Stomach (tissue), 9 donors: ENCODE data around the gene ADAMTS15. TPM values are rescaled to one million over a fixed set of nuclear protein-coding genes. Genes with fewer than 3 reads are reported as not detected.

ENCODE experiments used
- DNase-seq, 2 donors: peaks; one replicate each; pipeline versions ENCODE4 v3.0.0 to v3.0.0-alpha.2; 2013 to 2019
- H3K27ac ChIP-seq, 5 donors: fragments of 200-600 bp in 4 of 5; sonication (generic) in 4 of 5; one replicate each; pipeline ENCODE4 v1.5.1; 2013 to 2019; ENCODE audit warnings: mild to moderate bottlenecking in 1 of 5, moderate library complexity in 1 of 5
- H3K27me3 ChIP-seq, 3 donors: fragments of 200-600 bp; sonication (generic); one replicate each; pipeline ENCODE4 v1.5.1; 2017 to 2019; ENCODE audit warnings: mixed run types in 1 of 3
- H3K36me3 ChIP-seq, 4 donors: fragments of 200-600 bp; sonication (generic); 1 replicate in 3 of 4; 2 replicates in 1 of 4; pipeline ENCODE4 v1.5.1; 2016 to 2019
- H3K4me1 ChIP-seq, 4 donors: fragments of 200-600 bp; sonication (generic); one replicate each; pipeline ENCODE4 v1.5.1; 2016 to 2019
- H3K4me3 ChIP-seq, 4 donors: fragments of 200-600 bp; sonication (generic) in 3 of 4; one replicate each; pipeline ENCODE4 v1.5.1; 2016 to 2019; ENCODE audit warnings: mild to moderate bottlenecking in 1 of 4
- H3K9me3 ChIP-seq, 4 donors: fragments of 200-600 bp; sonication (generic); one replicate each; pipeline ENCODE4 v1.5.1; 2016 to 2019
- CTCF ChIP-seq, 7 experiments: fragments of 450-650 bp in 4 of 7; fragments of 200-600 bp in 3 of 7; sonication (generic) in 3 of 7; IDR thresholded peaks; one replicate each; pipeline ENCODE4 v1.5.1; 2016 to 2019; ENCODE audit warnings: antibody characterized with exemption in 7 of 7, control low read depth in 2 of 7, mild to moderate bottlenecking in 1 of 7
- EP300 ChIP-seq: sonication (generic); formaldehyde crosslinking; IDR thresholded peaks from one replicate; pipeline ENCODE4 v1.6.1; 2017; ENCODE audit warnings: antibody characterized with exemption
- POLR2A ChIP-seq, 4 donors: fragments of 450-650 bp; IDR thresholded peaks; one replicate each; pipeline ENCODE4 v1.6.1; 2016; ENCODE audit warnings: antibody characterized with exemption in 4 of 4, control low read depth in 2 of 4, mild to moderate bottlenecking in 1 of 4, moderate library complexity in 1 of 4
- POLR2AphosphoS5 ChIP-seq, 3 donors: sonication (generic); formaldehyde crosslinking; IDR thresholded peaks; one replicate each; pipeline ENCODE4 v1.6.1; 2016; ENCODE audit warnings: antibody characterized with exemption in 3 of 3
- WGBS, 5 donors: extraction: QIAGEN DNeasy Blood & Tissue Kit in 3 of 5; methylation state at CpG; one replicate each; pipeline versions ENCODE4 v1.1.5 to v1.1.7; 2013 to 2018; 5-methylcytosine and 5-hydroxymethylcytosine counted together
- intact Hi-C: fragments of 100-400 bp; cut with DNase I; formaldehyde crosslinking; loops from one replicate; pipeline ENCODE4 v1.15.1; 2023; ENCODE audit warnings: low total_unique reads
- polyA plus RNA-seq, 3 donors: library from polyadenylated mRNA; stranded (reverse); fragments of 200-250 nt; gene quantifications; one replicate each; pipeline ENCODE4 v1.2.3, GENCODE V29; 2013
- total RNA-seq, 5 donors: library from RNA; depleted of rRNA; stranded (reverse); fragments of >200 nt; gene quantifications; one replicate each; pipeline versions ENCODE4 v1.1.0 to v1.2.3, GENCODE V29; 2014 to 2016
- donor health status: healthy with polysubstance abuse.
- donor health status: Bipolar disorder and iron deficiency.
- donor health status: healthy.

The ADAMTS15 gene
- total and polyA plus RNA-seq, 8 donors, result 1.4 to 23.5 (median 2.4) TPM

GRCh38 chr11:130519128-130519932, 70.9 kb downstream of the ADAMTS15 start:
- DNase-seq, result peak in 1 of 2 donors; percentile 56
- peaks cover 14 to 25% (median 23%) of the 10 kb centered on the region in 4 donors for H3K4me1 ChIP-seq
- H3K4me3 ChIP-seq, result no peak overlapping the region
- no peaks in the 10 kb centered on the region for H3K27me3 ChIP-seq
- no peaks in the 10 kb centered on the region for H3K9me3 ChIP-seq
- intact Hi-C loops, result no loop called here
- no peaks in the 10 kb centered on the region for H3K36me3 ChIP-seq
- peak in 1 of 3 donors; percentile 51 for TF ChIP-seq POLR2AphosphoS5 (IDR thresholded peaks at IDR 0.05)
- no peak for TF ChIP-seq CTCF (IDR thresholded peaks at IDR 0.05)
- TF ChIP-seq POLR2A (IDR thresholded peaks at IDR 0.05), result peak in 1 of 4 donors; percentile 11
- TF ChIP-seq EP300, result no peak
- WGBS, 5 donors, result 50 to 78% (median 61%) methylated on average over 11 of the region's 11 CpGs
- H3K27ac ChIP-seq, result peak overlapping the region in 4 of 5 donors; percentile 22 to 66 (median 46)

- TF ChIP-seq EP300, result no peak
- no peak for TF ChIP-seq CTCF (IDR thresholded peaks at IDR 0.05)
- no peak for TF ChIP-seq POLR2A (IDR thresholded peaks at IDR 0.05)
- no peak for TF ChIP-seq POLR2AphosphoS5 (IDR thresholded peaks at IDR 0.05)
- no peaks in the 10 kb centered on the region for H3K9me3 ChIP-seq
- intact Hi-C loops, result no loop called here
- no peaks in the 10 kb centered on the region for H3K36me3 ChIP-seq
- peaks cover 14 to 25% (median 23%) of the 10 kb centered on the region in 4 donors for H3K4me1 ChIP-seq
- peak overlapping the region in 3 of 5 donors; percentile 22 to 66 (median 30) for H3K27ac ChIP-seq
- DNase-seq, result no peak
- no peaks in the 10 kb centered on the region for H3K27me3 ChIP-seq
- no peak overlapping the region for H3K4me3 ChIP-seq
- 64 to 81% (median 74%) methylated on average over 7 of the region's 7 CpGs for WGBS, 5 donors
Measured at GRCh38 chr11:130520271-130520671, 71.8 kb downstream of the ADAMTS15 start.

GRCh38 chr11:130522284-130522961, 74.0 kb downstream of the ADAMTS15 start:
- H3K27me3 ChIP-seq, result no peaks in the 10 kb centered on the region
- no peaks in the 10 kb centered on the region for H3K9me3 ChIP-seq
- TF ChIP-seq CTCF (IDR thresholded peaks at IDR 0.05) (no peak), POLR2AphosphoS5 (IDR thresholded peaks at IDR 0.05) (peak; percentile 55 to 78 (median 72)), EP300 (no peak), POLR2A (IDR thresholded peaks at IDR 0.05) (no peak)
- H3K27ac ChIP-seq, result peak overlapping the region; percentile 57 to 87 (median 78)
- H3K4me1 ChIP-seq, result peaks cover 14 to 25% (median 23%) of the 10 kb centered on the region in 4 donors
- H3K4me3 ChIP-seq, result no peak overlapping the region
- intact Hi-C loops, result no loop called here
- 13 to 38% (median 32%) methylated on average over 8 to 9 of the region's 9 CpGs for WGBS, 5 donors
- peak; percentile 93 to 95 for DNase-seq
- no peaks in the 10 kb centered on the region for H3K36me3 ChIP-seq

GRCh38 chr11:130523166-130523565, 74.7 kb downstream of the ADAMTS15 start:
- DNase-seq, result no peak
- H3K4me1 ChIP-seq, result peaks cover 19 to 29% (median 24%) of the 10 kb centered on the region in 4 donors
- H3K4me3 ChIP-seq, result no peak overlapping the region
- peak overlapping the region; percentile 57 to 87 (median 78) for H3K27ac ChIP-seq
- H3K36me3 ChIP-seq, result no peaks in the 10 kb centered on the region
- TF ChIP-seq POLR2A (IDR thresholded peaks at IDR 0.05) (no peak), EP300 (no peak), POLR2AphosphoS5 (IDR thresholded peaks at IDR 0.05) (no peak), CTCF (IDR thresholded peaks at IDR 0.05) (no peak)
- intact Hi-C loops, result no loop called here
- no peaks in the 10 kb centered on the region for H3K9me3 ChIP-seq
- H3K27me3 ChIP-seq, result no peaks in the 10 kb centered on the region
- WGBS, 5 donors, result 80 to 94% (median 91%) methylated on average over 2 of the region's 2 CpGs
